ENCODE results near the gene AVEN.

DNA sequence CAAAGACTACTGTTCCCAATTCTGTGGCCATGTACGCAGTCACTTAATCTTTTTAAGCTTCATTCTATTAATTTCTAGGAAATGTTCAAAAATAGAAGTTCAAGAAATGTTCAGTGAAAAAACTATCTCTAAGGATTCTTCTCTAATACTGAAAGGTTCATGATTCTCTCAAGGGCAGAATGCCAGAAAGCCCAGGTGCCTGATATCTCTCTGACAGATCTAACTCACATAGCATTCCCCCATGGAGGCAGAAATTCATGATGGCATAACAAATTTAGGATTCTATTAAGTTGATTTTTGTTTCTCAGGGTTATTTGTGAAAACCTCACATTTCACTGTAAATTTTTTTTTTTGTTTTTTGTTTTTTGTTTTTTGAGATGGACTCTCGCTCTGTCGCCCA, 53.3 kb downstream of the AVEN start:
- TF ChIP-seq, protein P1, sequence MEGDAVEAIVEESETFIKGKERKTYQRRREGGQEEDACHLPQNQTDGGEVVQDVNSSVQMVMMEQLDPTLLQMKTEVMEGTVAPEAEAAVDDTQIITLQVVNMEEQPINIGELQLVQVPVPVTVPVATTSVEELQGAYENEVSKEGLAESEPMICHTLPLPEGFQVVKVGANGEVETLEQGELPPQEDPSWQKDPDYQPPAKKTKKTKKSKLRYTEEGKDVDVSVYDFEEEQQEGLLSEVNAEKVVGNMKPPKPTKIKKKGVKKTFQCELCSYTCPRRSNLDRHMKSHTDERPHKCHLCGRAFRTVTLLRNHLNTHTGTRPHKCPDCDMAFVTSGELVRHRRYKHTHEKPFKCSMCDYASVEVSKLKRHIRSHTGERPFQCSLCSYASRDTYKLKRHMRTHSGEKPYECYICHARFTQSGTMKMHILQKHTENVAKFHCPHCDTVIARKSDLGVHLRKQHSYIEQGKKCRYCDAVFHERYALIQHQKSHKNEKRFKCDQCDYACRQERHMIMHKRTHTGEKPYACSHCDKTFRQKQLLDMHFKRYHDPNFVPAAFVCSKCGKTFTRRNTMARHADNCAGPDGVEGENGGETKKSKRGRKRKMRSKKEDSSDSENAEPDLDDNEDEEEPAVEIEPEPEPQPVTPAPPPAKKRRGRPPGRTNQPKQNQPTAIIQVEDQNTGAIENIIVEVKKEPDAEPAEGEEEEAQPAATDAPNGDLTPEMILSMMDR (conservative IDR thresholded peaks at IDR 0.05; ENCODE audit: low read depth in 2 of 2): no peak
- TF ChIP-seq, protein P2, sequence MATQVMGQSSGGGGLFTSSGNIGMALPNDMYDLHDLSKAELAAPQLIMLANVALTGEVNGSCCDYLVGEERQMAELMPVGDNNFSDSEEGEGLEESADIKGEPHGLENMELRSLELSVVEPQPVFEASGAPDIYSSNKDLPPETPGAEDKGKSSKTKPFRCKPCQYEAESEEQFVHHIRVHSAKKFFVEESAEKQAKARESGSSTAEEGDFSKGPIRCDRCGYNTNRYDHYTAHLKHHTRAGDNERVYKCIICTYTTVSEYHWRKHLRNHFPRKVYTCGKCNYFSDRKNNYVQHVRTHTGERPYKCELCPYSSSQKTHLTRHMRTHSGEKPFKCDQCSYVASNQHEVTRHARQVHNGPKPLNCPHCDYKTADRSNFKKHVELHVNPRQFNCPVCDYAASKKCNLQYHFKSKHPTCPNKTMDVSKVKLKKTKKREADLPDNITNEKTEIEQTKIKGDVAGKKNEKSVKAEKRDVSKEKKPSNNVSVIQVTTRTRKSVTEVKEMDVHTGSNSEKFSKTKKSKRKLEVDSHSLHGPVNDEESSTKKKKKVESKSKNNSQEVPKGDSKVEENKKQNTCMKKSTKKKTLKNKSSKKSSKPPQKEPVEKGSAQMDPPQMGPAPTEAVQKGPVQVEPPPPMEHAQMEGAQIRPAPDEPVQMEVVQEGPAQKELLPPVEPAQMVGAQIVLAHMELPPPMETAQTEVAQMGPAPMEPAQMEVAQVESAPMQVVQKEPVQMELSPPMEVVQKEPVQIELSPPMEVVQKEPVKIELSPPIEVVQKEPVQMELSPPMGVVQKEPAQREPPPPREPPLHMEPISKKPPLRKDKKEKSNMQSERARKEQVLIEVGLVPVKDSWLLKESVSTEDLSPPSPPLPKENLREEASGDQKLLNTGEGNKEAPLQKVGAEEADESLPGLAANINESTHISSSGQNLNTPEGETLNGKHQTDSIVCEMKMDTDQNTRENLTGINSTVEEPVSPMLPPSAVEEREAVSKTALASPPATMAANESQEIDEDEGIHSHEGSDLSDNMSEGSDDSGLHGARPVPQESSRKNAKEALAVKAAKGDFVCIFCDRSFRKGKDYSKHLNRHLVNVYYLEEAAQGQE (IDR thresholded peaks at IDR 0.05; ENCODE audit: unreplicated experiment): no peak
- no peak for TF ChIP-seq EZH2phosphoT487 (IDR thresholded peaks at IDR 0.05; ENCODE audit: unreplicated experiment)
- TF ChIP-seq EZH2 (IDR thresholded peaks at IDR 0.05; ENCODE audit: low read depth, unreplicated experiment): no peak

All from GM23338 (cell line).